Stromal cell of bone marrow (primary cell): Measurements from ENCODE around the gene PRKRIP1.
A peak's percentile ranks its signal among the peaks of the same experiment; 100 is the strongest.
"Not testable (repeated sequence)": the region's sequence is repeated elsewhere in the genome, so short reads cannot be mapped to it uniquely, and the experiment has no call there.

Source experiments
- DNase-seq: peaks from one replicate; pipeline ENCODE4 v3.0.0-alpha.2; 2012; ENCODE audit warnings: low read depth

Gene PRKRIP1

GRCh38 chr7:102431617-102432298, 35.6 kb downstream of the PRKRIP1 start:
- no peak for DNase-seq

DNA sequence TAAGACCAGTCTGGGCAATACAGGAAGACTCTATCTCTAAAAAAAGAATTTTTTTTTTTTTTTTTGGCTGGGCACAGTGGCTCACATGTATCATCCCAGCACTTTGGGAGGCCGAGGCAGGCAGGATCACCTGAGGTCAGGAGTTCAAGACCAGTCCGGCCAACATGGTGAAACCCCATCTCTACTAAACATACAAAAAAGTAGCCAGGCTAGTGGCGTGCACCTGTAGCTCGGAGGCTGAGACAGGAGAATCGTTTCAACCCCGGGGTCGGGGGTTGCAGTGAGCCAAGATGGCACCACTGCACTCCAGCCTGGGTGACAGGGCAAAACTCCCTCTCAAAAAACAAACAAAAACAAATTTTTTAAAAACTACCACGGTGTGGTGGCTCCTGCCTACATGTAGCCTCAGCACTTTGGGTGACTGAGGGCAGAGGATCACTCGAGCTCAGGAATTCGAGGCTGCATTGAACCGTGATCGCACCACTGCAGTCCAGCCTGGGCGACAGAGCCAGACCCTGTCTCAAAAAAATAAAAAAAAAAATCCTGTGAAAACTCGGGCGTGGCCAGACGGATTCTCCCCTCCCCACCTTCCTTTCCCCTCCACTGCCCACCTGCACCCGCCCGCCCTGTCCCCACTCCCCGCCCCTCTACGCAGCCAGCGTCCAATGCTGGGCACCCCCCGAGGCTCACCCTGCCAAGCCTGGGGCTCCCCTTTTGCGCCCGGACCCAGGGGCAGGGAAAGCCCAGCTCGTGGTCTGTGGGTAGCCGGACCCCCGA, 36.5 kb downstream of the PRKRIP1 start:
- DNase-seq, result no peak

GRCh38 chr7:102433219-102434038, 37.3 kb downstream of the PRKRIP1 start, which contains the start of gene ORAI2:
ORAI2 (plus strand) TSS chr7:102433575; CDS start chr7:102438957, 5,382 bp downstream.
- peak; percentile 45 for DNase-seq

GRCh38 chr7:102434039-102434486, 37.9 kb downstream of the PRKRIP1 start:
- DNase-seq, result no peak

GRCh38 chr7:102436118-102436517, 40.0 kb downstream of the PRKRIP1 start:
- DNase-seq, result no peak

DNA sequence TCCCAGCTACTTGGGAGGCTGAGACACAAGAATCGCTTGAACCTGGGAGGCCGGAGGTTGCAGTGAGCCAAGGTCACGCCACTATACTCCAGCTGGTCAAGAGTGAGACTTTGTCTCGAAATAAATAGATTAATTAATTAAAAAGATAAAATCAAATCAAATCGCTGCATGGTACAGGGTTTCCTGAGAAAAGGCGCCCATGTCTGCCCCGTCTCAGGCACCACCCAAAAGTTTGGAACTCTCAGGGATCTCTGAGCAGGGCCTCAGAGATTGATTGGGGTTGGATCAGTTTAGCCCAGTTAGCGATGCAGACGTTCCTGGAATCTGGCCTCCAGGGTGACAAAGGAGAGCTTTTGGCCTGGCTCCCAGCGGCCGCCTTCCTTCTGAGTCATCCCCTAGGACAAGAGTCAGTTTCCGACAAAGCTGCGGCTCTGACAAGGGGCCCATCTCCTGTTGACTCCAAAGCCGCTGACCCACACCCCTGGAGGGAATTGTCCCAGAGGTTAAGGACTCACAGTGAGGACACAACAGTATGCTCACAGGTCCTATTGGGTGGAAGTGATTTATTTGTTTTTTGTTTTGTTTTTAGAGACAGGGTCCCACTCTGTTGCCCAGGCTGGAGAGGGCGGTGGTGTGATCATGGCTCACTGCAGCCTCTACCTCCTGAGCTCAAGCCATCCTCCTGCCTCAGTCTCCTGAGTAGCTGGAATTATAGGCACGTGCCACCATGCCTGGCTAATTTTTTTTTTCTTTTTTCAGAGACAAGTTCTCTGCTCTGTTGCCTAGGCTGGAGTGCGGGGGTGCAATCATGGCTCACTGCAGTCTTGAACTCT, 44.0 kb downstream of the PRKRIP1 start:
- peak; percentile 36 for DNase-seq

- no peak for DNase-seq
Observed at GRCh38 chr7:102444961-102445673, 49.0 kb downstream of the PRKRIP1 start.

- no peak for DNase-seq
Observed at GRCh38 chr7:102445674-102446071, 49.5 kb downstream of the PRKRIP1 start.

DNA sequence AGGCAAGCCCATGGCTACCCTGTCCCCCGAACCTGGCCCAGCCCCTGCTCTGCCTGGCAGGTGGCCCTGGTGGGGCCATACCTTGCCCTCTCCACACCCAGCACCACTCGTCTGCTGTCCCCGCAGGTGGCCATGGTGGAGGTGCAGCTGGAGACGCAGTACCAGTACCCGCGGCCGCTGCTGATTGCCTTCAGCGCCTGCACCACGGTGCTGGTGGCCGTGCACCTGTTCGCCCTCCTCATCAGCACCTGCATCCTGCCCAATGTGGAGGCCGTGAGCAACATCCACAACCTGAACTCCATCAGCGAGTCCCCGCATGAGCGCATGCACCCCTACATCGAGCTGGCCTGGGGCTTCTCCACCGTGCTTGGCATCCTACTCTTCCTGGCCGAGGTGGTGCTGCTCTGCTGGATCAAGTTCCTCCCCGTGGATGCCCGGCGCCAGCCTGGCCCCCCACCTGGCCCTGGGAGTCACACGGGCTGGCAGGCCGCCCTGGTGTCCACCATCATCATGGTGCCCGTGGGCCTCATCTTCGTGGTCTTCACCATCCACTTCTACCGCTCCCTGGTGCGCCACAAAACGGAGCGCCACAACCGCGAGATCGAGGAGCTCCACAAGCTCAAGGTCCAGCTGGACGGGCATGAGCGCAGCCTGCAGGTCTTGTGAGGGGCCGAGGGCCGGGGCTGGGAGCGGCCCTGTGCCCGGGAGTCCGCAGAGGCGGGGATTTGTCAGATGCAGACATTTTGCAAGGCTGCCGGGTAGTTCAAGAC, 50.4 kb downstream of the PRKRIP1 start:
- no peak for DNase-seq

GRCh38 chr7:102447311-102447710, 51.1 kb downstream of the PRKRIP1 start:
- no peak for DNase-seq

GRCh38 chr7:102449136-102449535, 53.0 kb downstream of the PRKRIP1 start:
- DNase-seq, result no peak

GRCh38 chr7:102450242-102450641, 54.1 kb downstream of the PRKRIP1 start:
- DNase-seq, result no peak

- no peak for DNase-seq
Observed at GRCh38 chr7:102451371-102452054, 55.4 kb downstream of the PRKRIP1 start.

- no peak for DNase-seq
Observed at GRCh38 chr7:102452451-102452850, 56.3 kb downstream of the PRKRIP1 start.

DNA sequence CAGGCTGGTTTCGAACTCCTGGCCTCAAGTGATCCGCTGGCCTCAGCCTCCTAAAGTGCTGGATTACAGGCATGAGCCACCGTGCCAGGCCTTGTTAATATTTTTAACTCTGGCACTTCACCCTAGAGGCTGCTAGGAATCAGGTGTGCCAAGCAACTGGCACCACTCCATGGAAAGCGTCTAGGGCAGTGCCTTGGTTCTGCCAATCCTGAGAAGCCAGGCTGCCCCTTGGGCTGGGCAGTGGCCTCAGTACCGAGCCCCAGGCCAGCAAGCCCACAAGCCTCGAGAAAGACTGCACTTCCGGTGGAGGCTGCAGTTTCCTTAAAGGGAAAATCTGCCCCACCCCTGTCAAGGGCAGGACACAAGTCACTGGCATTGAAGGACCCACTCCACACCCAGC, 57.2 kb downstream of the PRKRIP1 start:
- DNase-seq, result no peak

- no peak for DNase-seq
Observed at GRCh38 chr7:102454468-102454867, 58.3 kb downstream of the PRKRIP1 start.

DNA sequence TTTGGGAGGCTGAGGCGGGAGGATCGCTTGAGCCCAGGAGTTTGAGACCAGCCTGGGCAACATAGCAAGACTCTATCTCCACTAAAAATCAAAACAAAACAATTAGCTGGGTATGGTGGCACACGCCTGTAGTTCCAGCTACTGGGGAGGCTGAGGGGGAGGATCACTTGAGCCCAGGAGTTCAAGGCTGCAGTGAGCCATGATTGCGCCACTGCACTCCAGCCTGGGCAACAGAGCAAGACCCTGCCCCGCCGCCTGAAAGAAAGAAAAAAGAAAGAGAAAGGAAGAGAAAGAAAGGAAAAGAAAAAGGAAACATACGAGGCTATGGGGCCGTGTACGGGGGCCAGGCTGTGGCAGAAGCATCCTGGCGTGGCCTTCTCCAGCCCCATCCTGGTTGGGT, 58.8 kb downstream of the PRKRIP1 start:
- DNase-seq, result not testable (repeated sequence)

GRCh38 chr7:102455596-102455995, 59.4 kb downstream of the PRKRIP1 start:
- DNase-seq, result no peak

DNA sequence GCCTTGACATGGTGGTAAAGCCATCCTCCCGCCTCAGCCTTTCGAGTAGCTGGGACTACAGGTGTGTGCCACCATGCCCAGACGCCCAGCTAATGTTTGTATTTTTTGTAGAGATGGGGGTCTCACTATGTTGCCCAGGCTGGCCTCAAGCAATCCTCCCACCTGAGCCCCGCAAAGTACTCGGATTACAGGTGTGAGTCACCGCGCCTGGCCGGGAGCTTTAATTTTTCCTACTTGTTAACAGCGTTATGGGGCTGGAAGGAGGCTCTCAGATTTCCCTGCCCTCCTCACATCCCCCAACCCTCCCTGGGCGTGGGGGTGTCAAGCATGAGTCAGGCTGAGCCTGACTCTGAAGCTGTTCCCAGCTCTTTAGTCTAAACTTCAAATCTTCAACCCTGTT, 60.2 kb downstream of the PRKRIP1 start:
- no peak for DNase-seq
